Endothelial cell of umbilical vein (primary cell): ENCODE results near the gene PRF1.

ENCODE experiments used
- CTCF ChIP-seq, 2 donors: IDR thresholded peaks; 1 replicate in 1 of 2; 2 replicates in 1 of 2; pipeline ENCODE4 v1.5.1; 2011; ENCODE audit warnings: low read length in 2 of 2, mild to moderate bottlenecking in 2 of 2, moderate library complexity in 2 of 2, control low read depth in 1 of 2, inconsistent platforms in 1 of 2, low read depth in 1 of 2; ENCODE audit not compliant: insufficient read depth in 1 of 2; ENCODE audit errors: extremely low read depth in 1 of 2
- EZH2 ChIP-seq: IDR thresholded peaks from 2 replicates; pipeline ENCODE4 v1.6.1; 2012; ENCODE audit warnings: borderline replicate concordance, low read depth, mild to moderate bottlenecking, moderate library complexity, low read length, inconsistent platforms; ENCODE audit not compliant: severe bottlenecking
- FOS ChIP-seq: IDR thresholded peaks from 2 replicates; pipeline ENCODE4 v1.6.1; 2011; ENCODE audit warnings: mild to moderate bottlenecking, low read length, moderate library complexity, borderline replicate concordance; ENCODE audit not compliant: insufficient read depth
- GATA2 ChIP-seq: IDR thresholded peaks from 2 replicates; pipeline ENCODE4 v1.7.0; 2011; ENCODE audit warnings: low read depth, mild to moderate bottlenecking, moderate library complexity, mixed read lengths, low read length; ENCODE audit not compliant: insufficient read length, insufficient read depth
- JUN ChIP-seq: IDR thresholded peaks from 2 replicates; pipeline ENCODE4 v1.6.1; 2011; ENCODE audit warnings: borderline replicate concordance, low read depth; ENCODE audit not compliant: insufficient read length, insufficient read depth
- MAX ChIP-seq: IDR thresholded peaks from 2 replicates; pipeline ENCODE4 v1.6.1; 2011; ENCODE audit not compliant: insufficient read depth, insufficient read length
- POLR2AphosphoS5 ChIP-seq: IDR thresholded peaks from 2 replicates; pipeline ENCODE4 v1.6.1; 2012; ENCODE audit warnings: low read depth, mild to moderate bottlenecking, control low read depth, low read length, moderate library complexity; ENCODE audit not compliant: insufficient read depth

GRCh38 chr10:70561070-70561469 is 41.5 kb downstream of the PRF1 start:
- TF ChIP-seq GATA2 = no peak
- TF ChIP-seq CTCF (IDR thresholded peaks at IDR 0.05; ENCODE audit: extremely low read depth in 1 of 2, insufficient read depth in 1 of 2, low read depth in 1 of 2, low read length in 2 of 2) = no peak
- no peak for TF ChIP-seq EZH2
- no peak for TF ChIP-seq JUN
- no peak for TF ChIP-seq POLR2AphosphoS5
- TF ChIP-seq MAX = no peak
- no peak for TF ChIP-seq FOS
